ENCODE data around the gene ZMIZ2.

ZMIZ2 gene

DNA sequence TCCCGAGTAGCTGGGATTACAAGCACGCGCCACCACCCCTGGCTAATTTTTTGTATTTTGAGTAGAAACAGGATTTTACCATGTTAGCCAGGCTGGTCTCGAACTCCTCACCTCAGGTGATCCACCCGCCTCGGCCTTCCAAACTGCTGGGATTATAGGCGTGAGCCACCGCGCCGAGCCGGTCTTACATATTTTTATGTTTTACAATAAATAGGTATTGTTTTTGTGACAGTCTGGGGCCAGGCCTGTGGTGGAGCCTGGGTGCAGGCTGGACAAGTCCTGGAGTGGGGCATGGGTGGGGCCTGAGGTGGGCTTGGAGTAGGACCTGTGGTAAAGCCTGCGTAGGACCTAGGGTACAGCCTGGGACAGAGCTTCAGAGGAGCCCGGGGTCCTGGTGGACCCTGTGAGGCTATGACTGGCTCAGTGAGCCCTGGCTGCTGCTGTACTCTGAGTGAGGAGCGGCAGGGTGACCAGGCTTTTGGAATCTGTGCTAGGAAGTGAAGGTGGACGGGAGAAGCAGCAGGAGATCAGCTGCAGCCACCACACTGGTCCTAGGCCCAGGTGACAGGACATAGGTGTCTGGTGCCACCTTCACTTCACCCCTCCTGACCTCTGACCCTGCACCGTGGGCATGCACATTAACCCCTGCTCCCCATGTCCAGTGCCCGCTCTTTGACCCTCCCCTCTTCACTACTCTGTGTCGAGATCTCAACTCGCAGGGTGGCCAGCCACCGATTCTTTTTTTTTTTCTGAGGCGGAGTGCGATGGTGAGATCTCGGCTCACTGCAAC, 9.6 kb upstream of the ZMIZ2 start:
- TF ChIP-seq CTCF (IDR thresholded peaks at IDR 0.05; ENCODE audit: insufficient read depth, low read depth, low read length, missing control alignments), result no peak
- DNase-seq (ENCODE audit: low read depth), result no peak
- H3K4me3 ChIP-seq (ENCODE audit: low read depth, low read length), result no peak overlapping the region

- H3K4me3 ChIP-seq (ENCODE audit: low read depth, low read length), result no peak overlapping the region
- no peak for TF ChIP-seq CTCF (IDR thresholded peaks at IDR 0.05; ENCODE audit: insufficient read depth, low read depth, low read length, missing control alignments)
- no peak for DNase-seq (ENCODE audit: low read depth)
Observed at GRCh38 chr7:44740055-44740454, 8.6 kb upstream of the ZMIZ2 start.

DNA sequence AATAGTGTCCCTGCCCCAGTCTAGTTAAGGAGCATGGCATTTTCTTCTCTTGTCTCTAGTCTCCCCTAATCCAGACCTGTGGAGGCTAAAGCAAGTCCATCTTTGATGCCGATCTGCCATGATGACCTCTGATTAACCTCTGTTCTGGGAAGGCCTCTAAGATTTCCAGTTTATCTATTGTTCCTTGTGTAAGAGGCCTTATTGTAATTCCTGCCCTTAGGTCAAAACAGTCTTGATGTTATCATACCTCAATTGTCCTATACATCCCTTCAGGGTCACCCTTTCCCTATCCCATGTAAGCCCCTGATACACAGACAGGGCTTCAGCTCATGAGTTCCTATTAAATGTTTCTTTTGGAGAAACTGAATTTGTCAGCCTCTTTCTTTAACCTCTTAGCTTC, 4.9 kb upstream of the ZMIZ2 start:
- no peak for TF ChIP-seq CTCF (IDR thresholded peaks at IDR 0.05; ENCODE audit: insufficient read depth, low read depth, low read length, missing control alignments)
- H3K4me3 ChIP-seq (ENCODE audit: low read depth, low read length), result no peak overlapping the region
- no peak for DNase-seq (ENCODE audit: low read depth)

GRCh38 chr7:44748948-44749731, 493 bp downstream of the ZMIZ2 start:
- DNase-seq (ENCODE audit: low read depth), result peak; percentile 52
- H3K4me3 ChIP-seq (ENCODE audit: low read depth, low read length), result peak overlapping the region; percentile 64
- no peak for TF ChIP-seq CTCF (IDR thresholded peaks at IDR 0.05; ENCODE audit: insufficient read depth, low read depth, low read length, missing control alignments)

DNA sequence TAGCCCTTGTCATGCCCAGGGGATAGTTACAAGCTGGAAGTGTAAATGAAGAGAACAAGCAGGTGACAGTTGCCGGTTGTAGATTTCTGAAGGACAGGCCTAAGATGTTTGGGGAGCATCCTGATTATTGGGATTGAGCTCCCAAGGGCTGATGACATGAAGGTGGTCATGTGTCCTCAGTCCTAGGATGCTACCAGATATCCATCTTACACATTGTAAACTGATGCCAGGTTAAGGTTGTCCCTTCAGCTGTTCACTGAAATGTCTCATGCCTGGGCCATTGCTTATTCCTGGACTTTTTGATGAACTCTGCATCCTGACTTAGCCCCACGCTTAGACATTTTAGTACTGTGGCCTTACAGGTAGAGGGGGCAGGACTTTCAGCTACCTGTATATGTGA, 1.3 kb downstream of the ZMIZ2 start:
- TF ChIP-seq CTCF (IDR thresholded peaks at IDR 0.05; ENCODE audit: insufficient read depth, low read depth, low read length, missing control alignments), result no peak
- peak overlapping the region; percentile 64 for H3K4me3 ChIP-seq (ENCODE audit: low read depth, low read length)
- no peak for DNase-seq (ENCODE audit: low read depth)

- TF ChIP-seq CTCF (IDR thresholded peaks at IDR 0.05; ENCODE audit: insufficient read depth, low read depth, low read length, missing control alignments), result no peak
- DNase-seq (ENCODE audit: low read depth), result no peak
- H3K4me3 ChIP-seq (ENCODE audit: low read depth, low read length), result peak overlapping the region; percentile 64
Observed at GRCh38 chr7:44750424-44750823, 1.8 kb downstream of the ZMIZ2 start.
